ENCODE measurements around the gene HMGCR. TPM values are rescaled to one million over a fixed set of nuclear protein-coding genes. Genes with fewer than 3 reads are reported as not detected.

Gene HMGCR
- total and polyA plus RNA-seq, 2 of the 8 experiments (the other 6 are each of a cell fraction or from before 2014, with no cell fraction given) = 45.8 to 199 TPM

- no peak overlapping the region for H3K4ac ChIP-seq (replicated peaks; ENCODE audit: insufficient read length, low read depth, low read length)
- H3K36me3 ChIP-seq (ENCODE audit: control insufficient read depth in 2 of 4, insufficient read depth in 4 of 4, low read length in 3 of 4) = peaks cover 9 to 51% (median 22%) of the 10 kb centered on the region in 4 experiments
- no peak overlapping the region for H3K23ac ChIP-seq (ENCODE audit: insufficient read length)
- peak overlapping the region in 1 of 4 experiments; percentile 46; a peak in 1 of 8 replicates for H3K4me3 ChIP-seq (ENCODE audit: extremely low read depth in 1 of 4, insufficient read depth in 2 of 4, low read depth in 3 of 4, low read length in 4 of 4)
- H4K5ac ChIP-seq (ENCODE audit: insufficient read length, low read depth, low read length) = no peak overlapping the region
- no peak overlapping the region for H2AK5ac ChIP-seq (ENCODE audit: low read depth, low read length)
- no peak overlapping the region for H3K56ac ChIP-seq (replicated peaks; ENCODE audit: insufficient read length, low read depth, low read length)
- no peak overlapping the region for H3K18ac ChIP-seq (ENCODE audit: extremely low read depth, low read length)
- peaks cover 4% of the 10 kb centered on the region for H3K23me2 ChIP-seq (ENCODE audit: low read depth, low read length)
- H4K8ac ChIP-seq (ENCODE audit: extremely low read depth, insufficient read depth, low read length) = no peak overlapping the region
- ChIA-PET CTCF (ENCODE audit: partially characterized antibody) (interaction anchor here (0.7 to 1.2 kb wide), 3 partner anchors 13 to 579 kb away, joined by 3 to 4 read pairs (median 4); no protein-coding TSS in a partner anchor), POLR2A (ENCODE audit: partially characterized antibody) (interaction anchor here (0.9 to 1.3 kb wide), 2 partner anchors 9 to 285 kb away, joined by 3 to 6 read pairs; no protein-coding TSS in a partner anchor)
- H4K20me1 ChIP-seq (replicated peaks in 1 of 2; ENCODE audit: control insufficient read depth in 1 of 2, insufficient read depth in 2 of 2, low read length in 2 of 2) = peaks cover 19 to 22% of the 10 kb centered on the region in 2 experiments
- no peak overlapping the region for H2BK20ac ChIP-seq (ENCODE audit: low read length)
- H4K91ac ChIP-seq (replicated peaks; ENCODE audit: insufficient read length, low read length) = no peak overlapping the region
- H2AFZ ChIP-seq (ENCODE audit: low read length) = no peak overlapping the region
- no peaks in the 10 kb centered on the region for H3K27me3 ChIP-seq (replicated peaks in 1 of 4; ENCODE audit: control insufficient read depth in 3 of 4, extremely low read depth in 1 of 4, insufficient read depth in 3 of 4, low read length in 3 of 4)
- no peak overlapping the region for H2BK120ac ChIP-seq (replicated peaks; ENCODE audit: low read depth, low read length)
- TF ChIP-seq BCL11A (IDR thresholded peaks at IDR 0.05; ENCODE audit: low read depth in 2 of 2, low read length in 2 of 2) = no peak
- TF ChIP-seq CHD2 (IDR thresholded peaks at IDR 0.05; ENCODE audit: low read length) = no peak
- no peak overlapping the region for H3K14ac ChIP-seq (ENCODE audit: insufficient read length)
- WGBS, 2 experiments (ENCODE audit: extremely low coverage in 1 of 2, insufficient coverage in 1 of 2, insufficient read length in 1 of 2, insufficient replicate concordance in 2 of 2, low coverage in 1 of 2, low lambda C conversion rate in 2 of 2, missing lambda C conversion rate in 1 of 2) = 79% methylated on average over 3 of the region's 3 CpGs; no CpG with 5 or more reads in 1 of the 2 experiments
- H3K4me2 ChIP-seq (ENCODE audit: insufficient read depth in 1 of 2, low read depth in 2 of 2, low read length in 2 of 2) = peak overlapping the region; percentile 21 to 48; a peak in 2 of 4 replicates
- no peaks in the 10 kb centered on the region for H3K9me3 ChIP-seq (ENCODE audit: insufficient read depth in 2 of 2, low read depth in 1 of 2, low read length in 1 of 2)
- H2BK12ac ChIP-seq (ENCODE audit: low read depth, low read length) = no peak overlapping the region
- H2BK15ac ChIP-seq (ENCODE audit: low read length) = no peak overlapping the region
- H3K4me1 ChIP-seq (replicated peaks in 1 of 4; ENCODE audit: control insufficient read depth in 3 of 4, insufficient read depth in 4 of 4, low read length in 3 of 4) = peaks cover 2 to 3% (median 2%) of the 10 kb centered on the region in 4 experiments; a peak in 4 of 7 replicates
- H3K27ac ChIP-seq (ENCODE audit: low read depth, low read length) = no peak overlapping the region
- no peak for FAIRE-seq
- peaks cover 46 to 84% of the 10 kb centered on the region in 2 experiments for H3K79me2 ChIP-seq (ENCODE audit: control insufficient read depth in 1 of 2, insufficient read depth in 2 of 2, low read length in 2 of 2)
- no peak overlapping the region for H2BK5ac ChIP-seq (ENCODE audit: low read depth, low read length)
- peak overlapping the region in 1 of 4 experiments; percentile 2; a peak in 1 of 7 replicates for H3K9ac ChIP-seq (replicated peaks in 1 of 4; ENCODE audit: extremely low read depth in 1 of 4, low read depth in 3 of 4, low read length in 3 of 4)
- no peak for DNase-seq (ENCODE audit: low read depth in 1 of 2, low spot score in 2 of 2)
- H3K79me1 ChIP-seq (ENCODE audit: low read depth, low read length) = no peaks in the 10 kb centered on the region
Measured at GRCh38 chr5:75340714-75341478, 3.9 kb downstream of the HMGCR start.
